ENCODE measurements around the gene TPPP.

TPPP gene

GRCh38 chr5:677131-678101, 15.7 kb downstream of the TPPP start:
- no peaks in the 10 kb centered on the region for H3K27me3 ChIP-seq (replicated peaks; ENCODE audit: insufficient read depth, low read length)
- H4K20me1 ChIP-seq (ENCODE audit: insufficient read depth, low read length) = no peaks in the 10 kb centered on the region
- H3K79me2 ChIP-seq (ENCODE audit: low read length) = no peaks in the 10 kb centered on the region
- no peak for TF ChIP-seq EZH2 (optimal IDR thresholded peaks at IDR 0.05; ENCODE audit: low read depth, low read length)
- no peak for TF ChIP-seq EZH2phosphoT487 (IDR thresholded peaks at IDR 0.05; ENCODE audit: low read length)
- no peak for TF ChIP-seq CTCF (IDR thresholded peaks at IDR 0.05; ENCODE audit: low read length)
- H3K9ac ChIP-seq (ENCODE audit: low read length) = no peak overlapping the region
- H3K4me1 ChIP-seq (ENCODE audit: low read length) = no peaks in the 10 kb centered on the region
- H2AFZ ChIP-seq (ENCODE audit: low read length) = no peak overlapping the region
- H3K9me2 ChIP-seq (replicated peaks; ENCODE audit: insufficient read depth, low read length) = no peaks in the 10 kb centered on the region
- H3K9me3 ChIP-seq (replicated peaks; ENCODE audit: insufficient read depth, low read length) = no peaks in the 10 kb centered on the region
- no peaks in the 10 kb centered on the region for H3F3A ChIP-seq (ENCODE audit: insufficient read depth, low read length)
- H3K27ac ChIP-seq (ENCODE audit: low read length) = no peak overlapping the region
- no peak overlapping the region for H3K4me2 ChIP-seq (ENCODE audit: low read depth, low read length)
- H3K4me3 ChIP-seq (ENCODE audit: low read length) = no peak overlapping the region
- no peaks in the 10 kb centered on the region for H3K36me3 ChIP-seq (replicated peaks; ENCODE audit: insufficient read depth, low read length)
- no peak for DNase-seq

- H2AFZ ChIP-seq (ENCODE audit: low read length) = no peak overlapping the region
- no peaks in the 10 kb centered on the region for H3F3A ChIP-seq (ENCODE audit: insufficient read depth, low read length)
- no peak overlapping the region for H3K4me3 ChIP-seq (ENCODE audit: low read length)
- H4K20me1 ChIP-seq (ENCODE audit: insufficient read depth, low read length) = no peaks in the 10 kb centered on the region
- H3K79me2 ChIP-seq (ENCODE audit: low read length) = no peaks in the 10 kb centered on the region
- H3K27me3 ChIP-seq (replicated peaks; ENCODE audit: insufficient read depth, low read length) = no peaks in the 10 kb centered on the region
- DNase-seq = no peak
- no peak overlapping the region for H3K27ac ChIP-seq (ENCODE audit: low read length)
- H3K9me3 ChIP-seq (replicated peaks; ENCODE audit: insufficient read depth, low read length) = no peaks in the 10 kb centered on the region
- no peaks in the 10 kb centered on the region for H3K9me2 ChIP-seq (replicated peaks; ENCODE audit: insufficient read depth, low read length)
- no peak overlapping the region for H3K4me2 ChIP-seq (ENCODE audit: low read depth, low read length)
- no peak overlapping the region for H3K9ac ChIP-seq (ENCODE audit: low read length)
- no peaks in the 10 kb centered on the region for H3K4me1 ChIP-seq (ENCODE audit: low read length)
- TF ChIP-seq CTCF (IDR thresholded peaks at IDR 0.05; ENCODE audit: low read length) (no peak), EZH2phosphoT487 (IDR thresholded peaks at IDR 0.05; ENCODE audit: low read length) (no peak), EZH2 (optimal IDR thresholded peaks at IDR 0.05; ENCODE audit: low read depth, low read length) (no peak)
- H3K36me3 ChIP-seq (replicated peaks; ENCODE audit: insufficient read depth, low read length) = no peaks in the 10 kb centered on the region
These were observed 16.5 kb downstream of the TPPP start for GRCh38 chr5:676699-677076.

GRCh38 chr5:675871-676698, 17.1 kb downstream of the TPPP start:
- no peaks in the 10 kb centered on the region for H3K79me2 ChIP-seq (ENCODE audit: low read length)
- no peaks in the 10 kb centered on the region for H3K36me3 ChIP-seq (replicated peaks; ENCODE audit: insufficient read depth, low read length)
- no peaks in the 10 kb centered on the region for H3K9me3 ChIP-seq (replicated peaks; ENCODE audit: insufficient read depth, low read length)
- no peaks in the 10 kb centered on the region for H3K27me3 ChIP-seq (replicated peaks; ENCODE audit: insufficient read depth, low read length)
- no peak overlapping the region for H3K9ac ChIP-seq (ENCODE audit: low read length)
- no peak overlapping the region for H2AFZ ChIP-seq (ENCODE audit: low read length)
- H3K4me1 ChIP-seq (ENCODE audit: low read length) = no peaks in the 10 kb centered on the region
- no peak overlapping the region for H3K4me2 ChIP-seq (ENCODE audit: low read depth, low read length)
- H3K9me2 ChIP-seq (replicated peaks; ENCODE audit: insufficient read depth, low read length) = no peaks in the 10 kb centered on the region
- no peak for DNase-seq
- no peak for TF ChIP-seq EZH2phosphoT487 (IDR thresholded peaks at IDR 0.05; ENCODE audit: low read length)
- no peak overlapping the region for H3K27ac ChIP-seq (ENCODE audit: low read length)
- no peaks in the 10 kb centered on the region for H4K20me1 ChIP-seq (ENCODE audit: insufficient read depth, low read length)
- no peaks in the 10 kb centered on the region for H3F3A ChIP-seq (ENCODE audit: insufficient read depth, low read length)
- no peak overlapping the region for H3K4me3 ChIP-seq (ENCODE audit: low read length)
